ENCODE data around the gene ZC3H12A. TPM values are rescaled to one million over a fixed set of nuclear protein-coding genes. Genes with fewer than 3 reads are reported as not detected.

ZC3H12A gene
- total and polyA plus RNA-seq, 12 donors = 2.9 to 10.9 (median 4.9) TPM

GRCh38 chr1:37509181-37509580, 34.8 kb downstream of the ZC3H12A start:
- no peak for TF ChIP-seq CTCF (IDR thresholded peaks at IDR 0.05)
- H3K4me1 ChIP-seq = peaks cover 6 to 24% (median 17%) of the 10 kb centered on the region in 9 donors
- intact Hi-C loops (cut with DNase I) = no loop called here
- no peak for ATAC-seq
- H3K36me3 ChIP-seq = peaks cover 0 to 90% (median 25%) of the 10 kb centered on the region in 9 donors
- no peaks in the 10 kb centered on the region for H3K27me3 ChIP-seq
- no peak for DNase-seq
- H3K27ac ChIP-seq = no peak overlapping the region
- H3K9me3 ChIP-seq = no peaks in the 10 kb centered on the region
- no peak overlapping the region for H3K4me3 ChIP-seq
- 84 to 87% methylated on average over 4 of the region's 4 CpGs for WGBS, 2 donors

- Histone ChIP-seq H3K27me3 (no peaks in the 10 kb centered on the region), H3K4me1 (peaks cover 6 to 30% (median 20%) of the 10 kb centered on the region in 9 donors), H3K27ac (peak overlapping the region in 9 of 10 donors; percentile 88 to 99 (median 97)), H3K36me3 (peaks cover 0 to 43% (median 7%) of the 10 kb centered on the region in 9 donors), H3K4me3 (peak overlapping the region; percentile 59 to 96 (median 83)), H3K9me3 (no peaks in the 10 kb centered on the region)
- peak in 4 of 8 donors; percentile 1 to 7 (median 3) for ATAC-seq
- DNase-seq = no peak
- intact Hi-C loops (cut with DNase I) = loop anchor here in 2 of 10 donors (2.0 to 10.0 kb wide), 2 partner anchors 41 to 81 kb away; partner anchors contain the start of genes GNL2 (in 2 of the 2) and SNIP1 (in 1 of the 2)
- 3% methylated on average over 21 to 26 of the region's 26 CpGs for WGBS, 2 donors
- no peak for TF ChIP-seq CTCF (IDR thresholded peaks at IDR 0.05)
These were observed 39.5 kb downstream of the ZC3H12A start for GRCh38 chr1:37513795-37514349.

- H3K27ac ChIP-seq = peak within 1 kb of the TSS; percentile 69 to 99 (median 96)
- peak; percentile 53 to 92 (median 77) for TF ChIP-seq CTCF (IDR thresholded peaks at IDR 0.05)
These were observed 40.2 kb downstream of the ZC3H12A start, which contains the start of gene MEAF6 for GRCh38 chr1:37514350-37515184. Gene MEAF6, minus strand, starts transcription at chr1:37514766. Its CDS starts 20 bp downstream, at chr1:37514746.

More at GRCh38 chr1:37514350-37515184, 40.2 kb downstream of the ZC3H12A start, which contains the start of gene MEAF6:
- DNase-seq (peak; percentile 80 to 88), ATAC-seq (peak; percentile 97 to 99 (median 99))
- peaks cover 0 to under 1% (median 0%) of the 10 kb centered on the region in 7 donors for H3K27me3 ChIP-seq
- 0 to 1% methylated on average over 80 to 100 of the region's 100 CpGs for WGBS, 2 donors
- peaks cover 6 to 30% (median 20%) of the 10 kb centered on the region in 9 donors for H3K4me1 ChIP-seq
- intact Hi-C loops (cut with DNase I) = loop anchor here in 2 of 10 donors (2.0 to 10.0 kb wide), 2 partner anchors 40 to 80 kb away; partner anchors contain the start of genes GNL2 (in 2 of the 2) and SNIP1 (in 1 of the 2)
- H3K9me3 ChIP-seq = no peaks in the 10 kb centered on the region
- peaks cover 0 to 36% (median 0%) of the 10 kb centered on the region in 9 donors for H3K36me3 ChIP-seq
- H3K4me3 ChIP-seq = peak within 1 kb of the TSS; percentile 59 to 96 (median 83)

All from heart right ventricle (tissue), 16 donors.